C4-2B (cell line): ENCODE results near the gene RNF13.
A peak's percentile ranks its signal among the peaks of the same experiment; 100 is the strongest.

Experiments used
- ZFX ChIP-seq: fragments of 450-650 bp; IDR thresholded peaks from 2 replicates; pipeline ENCODE4 v1.6.1; 2017
- TF ChIP-seq, protein P1 (sequence below): fragments of 450-650 bp; conservative IDR thresholded peaks from 2 replicates; pipeline ENCODE4 v1.5.1; 2017; ENCODE audit warnings: mild to moderate bottlenecking

DNA sequence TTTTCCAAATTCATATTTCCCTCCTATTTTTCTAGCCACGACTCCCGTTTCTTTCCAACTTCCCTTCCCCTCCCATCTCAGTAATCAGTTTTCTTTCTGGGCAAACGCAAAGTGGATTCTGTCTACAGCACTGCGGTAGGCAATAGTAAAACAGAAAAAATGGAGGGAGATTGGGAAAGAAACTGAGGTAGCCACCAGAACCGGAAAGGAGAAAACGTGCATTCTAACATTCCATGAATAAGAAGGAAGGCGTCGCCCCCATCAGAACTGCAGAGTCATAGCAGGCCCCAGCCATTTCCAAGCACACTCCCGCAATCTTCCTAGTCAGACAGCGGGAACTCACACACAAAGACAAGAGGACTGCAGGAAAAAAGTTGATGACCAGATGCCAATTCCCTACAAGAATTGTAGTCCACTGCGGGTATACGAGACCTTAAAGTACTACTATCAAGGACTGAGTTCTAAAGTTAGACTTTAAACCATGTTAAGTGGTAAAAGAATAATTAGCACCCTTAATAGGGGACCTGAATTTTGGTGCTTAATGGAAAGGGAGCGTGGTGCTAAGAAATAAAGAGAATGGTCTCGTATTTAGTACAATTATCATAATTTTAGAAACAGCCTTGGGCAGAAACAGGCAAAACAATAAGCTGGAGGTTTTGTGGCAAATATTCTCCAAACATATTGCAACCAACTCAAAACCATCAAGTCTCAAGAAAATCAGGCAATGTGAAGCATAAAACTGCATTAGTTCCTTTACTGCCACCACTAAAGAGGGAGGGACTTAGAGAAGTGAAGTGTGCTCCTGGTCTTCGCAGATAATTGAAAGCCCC lies 156.3 kb downstream of the RNF13 start:
- TF ChIP-seq, protein P1, sequence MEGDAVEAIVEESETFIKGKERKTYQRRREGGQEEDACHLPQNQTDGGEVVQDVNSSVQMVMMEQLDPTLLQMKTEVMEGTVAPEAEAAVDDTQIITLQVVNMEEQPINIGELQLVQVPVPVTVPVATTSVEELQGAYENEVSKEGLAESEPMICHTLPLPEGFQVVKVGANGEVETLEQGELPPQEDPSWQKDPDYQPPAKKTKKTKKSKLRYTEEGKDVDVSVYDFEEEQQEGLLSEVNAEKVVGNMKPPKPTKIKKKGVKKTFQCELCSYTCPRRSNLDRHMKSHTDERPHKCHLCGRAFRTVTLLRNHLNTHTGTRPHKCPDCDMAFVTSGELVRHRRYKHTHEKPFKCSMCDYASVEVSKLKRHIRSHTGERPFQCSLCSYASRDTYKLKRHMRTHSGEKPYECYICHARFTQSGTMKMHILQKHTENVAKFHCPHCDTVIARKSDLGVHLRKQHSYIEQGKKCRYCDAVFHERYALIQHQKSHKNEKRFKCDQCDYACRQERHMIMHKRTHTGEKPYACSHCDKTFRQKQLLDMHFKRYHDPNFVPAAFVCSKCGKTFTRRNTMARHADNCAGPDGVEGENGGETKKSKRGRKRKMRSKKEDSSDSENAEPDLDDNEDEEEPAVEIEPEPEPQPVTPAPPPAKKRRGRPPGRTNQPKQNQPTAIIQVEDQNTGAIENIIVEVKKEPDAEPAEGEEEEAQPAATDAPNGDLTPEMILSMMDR, result peak; percentile 44
- no peak for TF ChIP-seq ZFX
